ENCODE results near the gene MSI2. TPM values are rescaled to one million over a fixed set of nuclear protein-coding genes. Genes with fewer than 3 reads are reported as not detected.

MSI2 gene
- total RNA-seq, 1 donor from 2014 or later, result 23.1 TPM

DNA sequence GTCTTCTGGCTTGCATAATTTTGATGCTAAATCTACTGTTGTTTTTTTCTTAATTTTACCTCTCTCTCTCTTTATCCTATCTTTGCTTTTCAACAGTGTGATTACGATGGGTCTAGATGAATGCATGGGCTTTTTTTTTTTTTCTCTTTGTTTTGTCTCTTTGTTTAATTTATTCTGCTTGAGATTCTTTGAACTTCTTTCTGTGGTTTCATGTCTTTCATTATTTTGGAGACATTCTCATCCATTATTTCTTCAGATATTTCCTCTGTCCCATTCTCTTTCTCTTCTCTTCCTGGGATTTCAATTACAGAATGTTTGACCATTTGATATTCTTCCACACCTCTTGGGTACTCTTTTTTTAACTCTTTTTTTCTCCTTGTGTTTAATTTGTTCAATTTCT, 436.4 kb downstream of the MSI2 start:
- H3K9me3 Mint-ChIP-seq (ENCODE audit: low read depth), result peaks cover 30% of the 10 kb centered on the region

GRCh38 chr17:57694051-57694450, 437.7 kb downstream of the MSI2 start:
- no peak for DNase-seq (ENCODE audit: low spot score)
- H3K27me3 Mint-ChIP-seq (ENCODE audit: low read depth), result no peaks in the 10 kb centered on the region
- H3K4me1 Mint-ChIP-seq (ENCODE audit: low read depth), result no peaks in the 10 kb centered on the region
- H3K4me3 Mint-ChIP-seq (ENCODE audit: unreplicated experiment), result no peak overlapping the region
- TF ChIP-seq, protein P1, sequence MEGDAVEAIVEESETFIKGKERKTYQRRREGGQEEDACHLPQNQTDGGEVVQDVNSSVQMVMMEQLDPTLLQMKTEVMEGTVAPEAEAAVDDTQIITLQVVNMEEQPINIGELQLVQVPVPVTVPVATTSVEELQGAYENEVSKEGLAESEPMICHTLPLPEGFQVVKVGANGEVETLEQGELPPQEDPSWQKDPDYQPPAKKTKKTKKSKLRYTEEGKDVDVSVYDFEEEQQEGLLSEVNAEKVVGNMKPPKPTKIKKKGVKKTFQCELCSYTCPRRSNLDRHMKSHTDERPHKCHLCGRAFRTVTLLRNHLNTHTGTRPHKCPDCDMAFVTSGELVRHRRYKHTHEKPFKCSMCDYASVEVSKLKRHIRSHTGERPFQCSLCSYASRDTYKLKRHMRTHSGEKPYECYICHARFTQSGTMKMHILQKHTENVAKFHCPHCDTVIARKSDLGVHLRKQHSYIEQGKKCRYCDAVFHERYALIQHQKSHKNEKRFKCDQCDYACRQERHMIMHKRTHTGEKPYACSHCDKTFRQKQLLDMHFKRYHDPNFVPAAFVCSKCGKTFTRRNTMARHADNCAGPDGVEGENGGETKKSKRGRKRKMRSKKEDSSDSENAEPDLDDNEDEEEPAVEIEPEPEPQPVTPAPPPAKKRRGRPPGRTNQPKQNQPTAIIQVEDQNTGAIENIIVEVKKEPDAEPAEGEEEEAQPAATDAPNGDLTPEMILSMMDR (IDR thresholded peaks at IDR 0.05), result no peak
- peaks cover 24% of the 10 kb centered on the region for H3K9me3 Mint-ChIP-seq (ENCODE audit: low read depth)
- peaks cover 3% of the 10 kb centered on the region for H3K36me3 Mint-ChIP-seq (ENCODE audit: low read depth)
- H3K27ac Mint-ChIP-seq (ENCODE audit: unreplicated experiment), result no peak overlapping the region

More for the DNA sequence above, 436.4 kb downstream of the MSI2 start:
- no peaks in the 10 kb centered on the region for H3K4me1 Mint-ChIP-seq (ENCODE audit: low read depth)
- no peaks in the 10 kb centered on the region for H3K27me3 Mint-ChIP-seq (ENCODE audit: low read depth)
- no peak for DNase-seq (ENCODE audit: low spot score)
- H3K27ac Mint-ChIP-seq (ENCODE audit: unreplicated experiment), result no peak overlapping the region
- H3K36me3 Mint-ChIP-seq (ENCODE audit: low read depth), result peaks cover 3% of the 10 kb centered on the region
- TF ChIP-seq, protein P1 (IDR thresholded peaks at IDR 0.05), result no peak
- H3K4me3 Mint-ChIP-seq (ENCODE audit: unreplicated experiment), result no peak overlapping the region

DNA sequence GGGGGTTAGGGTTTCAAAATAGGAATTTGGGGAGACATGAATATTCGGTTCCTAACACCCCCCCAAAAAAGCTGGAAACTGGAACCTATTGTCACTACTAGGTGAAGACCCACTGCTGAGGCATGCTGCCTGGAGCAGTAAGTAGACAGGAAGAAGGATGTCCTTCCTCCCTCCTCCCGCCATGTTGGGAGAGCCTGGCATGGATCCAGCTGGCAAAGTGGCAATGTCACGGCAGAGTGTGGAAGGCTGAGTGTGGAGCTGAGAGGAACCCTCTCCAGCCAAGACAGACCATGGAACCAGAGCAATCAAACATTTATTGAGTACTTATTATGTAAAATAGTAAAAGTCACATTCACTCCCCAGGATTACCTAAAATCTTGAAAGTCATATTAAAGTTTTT, 439.7 kb downstream of the MSI2 start:
- no peak for DNase-seq (ENCODE audit: low spot score)
- H3K4me1 Mint-ChIP-seq (ENCODE audit: low read depth), result no peaks in the 10 kb centered on the region
- TF ChIP-seq, protein P1 (IDR thresholded peaks at IDR 0.05), result no peak
- H3K27me3 Mint-ChIP-seq (ENCODE audit: low read depth), result no peaks in the 10 kb centered on the region
- H3K27ac Mint-ChIP-seq (ENCODE audit: unreplicated experiment), result no peak overlapping the region
- H3K9me3 Mint-ChIP-seq (ENCODE audit: low read depth), result peaks cover 23% of the 10 kb centered on the region
- H3K36me3 Mint-ChIP-seq (ENCODE audit: low read depth), result peaks cover 3% of the 10 kb centered on the region
- H3K4me3 Mint-ChIP-seq (ENCODE audit: unreplicated experiment), result no peak overlapping the region

DNA sequence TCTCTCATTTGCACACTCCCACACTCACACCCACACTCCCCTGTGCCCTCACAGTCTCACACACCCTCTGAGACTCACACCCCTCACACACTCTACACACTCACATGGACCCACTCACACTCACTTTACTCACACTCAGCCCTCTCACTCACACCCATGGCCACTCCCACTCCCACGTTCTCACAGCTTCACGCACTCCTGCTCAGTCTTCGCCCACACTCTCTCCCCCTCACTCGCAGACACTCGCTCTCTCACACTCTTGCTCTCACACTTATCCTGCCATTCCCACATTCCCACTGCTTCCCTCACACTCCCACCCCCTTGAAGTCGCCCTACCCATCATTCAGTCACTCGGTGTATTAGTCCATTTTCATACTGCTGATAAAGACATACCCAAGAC, 440.9 kb downstream of the MSI2 start:
- peaks cover 3% of the 10 kb centered on the region for H3K36me3 Mint-ChIP-seq (ENCODE audit: low read depth)
- no peaks in the 10 kb centered on the region for H3K4me1 Mint-ChIP-seq (ENCODE audit: low read depth)
- H3K27ac Mint-ChIP-seq (ENCODE audit: unreplicated experiment), result no peak overlapping the region
- no peaks in the 10 kb centered on the region for H3K27me3 Mint-ChIP-seq (ENCODE audit: low read depth)
- DNase-seq (ENCODE audit: low spot score), result no peak
- H3K9me3 Mint-ChIP-seq (ENCODE audit: low read depth), result peaks cover 14% of the 10 kb centered on the region
- TF ChIP-seq, protein P1 (IDR thresholded peaks at IDR 0.05), result no peak
- no peak overlapping the region for H3K4me3 Mint-ChIP-seq (ENCODE audit: unreplicated experiment)

- no peak for DNase-seq (ENCODE audit: low spot score)
- Mint-ChIP-seq H3K4me3 (ENCODE audit: unreplicated experiment) (no peak overlapping the region), H3K4me1 (ENCODE audit: low read depth) (no peaks in the 10 kb centered on the region), H3K36me3 (ENCODE audit: low read depth) (peaks cover 1% of the 10 kb centered on the region), H3K9me3 (ENCODE audit: low read depth) (peaks cover 8% of the 10 kb centered on the region), H3K27me3 (ENCODE audit: low read depth) (no peaks in the 10 kb centered on the region), H3K27ac (ENCODE audit: unreplicated experiment) (no peak overlapping the region)
- TF ChIP-seq, protein P1 (IDR thresholded peaks at IDR 0.05), result no peak
Observed at GRCh38 chr17:57697891-57698711, 441.8 kb downstream of the MSI2 start.

All from chondrocyte (in vitro differentiated cells).